ENCODE data around the gene TTC1.

Gene TTC1

GRCh38 chr5:160008877-160009590 is at the start of gene TTC1:
TTC1 (plus strand) TSS chr5:160009139; CDS start chr5:160010529, 1,390 bp downstream.
- TF ChIP-seq ESRRG (CRISPR knock-in tag; IDR thresholded peaks at IDR 0.05) (no peak), SNAI2 (CRISPR knock-in tag; IDR thresholded peaks at IDR 0.05) (peak; percentile 53; the same call in 1 of the 2 replicates), TOX (CRISPR knock-in tag; IDR thresholded peaks at IDR 0.05; ENCODE audit: borderline replicate concordance) (no peak)
- ATAC-seq = peak; percentile 98

- TF ChIP-seq TOX (CRISPR knock-in tag; IDR thresholded peaks at IDR 0.05; ENCODE audit: borderline replicate concordance) (no peak), ESRRG (CRISPR knock-in tag; IDR thresholded peaks at IDR 0.05) (no peak), OSR1 (CRISPR knock-in tag; IDR thresholded peaks at IDR 0.05) (no peak), ZC3H10 (CRISPR knock-in tag; IDR thresholded peaks at IDR 0.05) (no peak), BACH2 (CRISPR knock-in tag; IDR thresholded peaks at IDR 0.05; ENCODE audit: borderline replicate concordance) (no peak), ZNF565 (CRISPR knock-in tag; conservative IDR thresholded peaks at IDR 0.05; ENCODE audit: low read depth) (no peak), ZNF70 (CRISPR knock-in tag; IDR thresholded peaks at IDR 0.05) (no peak), CREB5 (CRISPR knock-in tag; IDR thresholded peaks at IDR 0.05; ENCODE audit: low read depth) (no peak), CSDC2 (CRISPR knock-in tag; IDR thresholded peaks at IDR 0.05) (no peak), PATZ1 (CRISPR knock-in tag; IDR thresholded peaks at IDR 0.05; ENCODE audit: borderline replicate concordance) (no peak), CSRNP3 (CRISPR knock-in tag; IDR thresholded peaks at IDR 0.05) (no peak)
- ATAC-seq = no peak
Observed at GRCh38 chr5:159961176-159962160, 47.5 kb upstream of the TTC1 start.

GRCh38 chr5:159962214-159962613 is 46.7 kb upstream of the TTC1 start:
- no peak for ATAC-seq

More at GRCh38 chr5:159962214-159962613, 46.7 kb upstream of the TTC1 start:
- TF ChIP-seq SNAI2 (CRISPR knock-in tag; IDR thresholded peaks at IDR 0.05) = no peak
- no peak for TF ChIP-seq PATZ1 (CRISPR knock-in tag; IDR thresholded peaks at IDR 0.05; ENCODE audit: borderline replicate concordance)
- TF ChIP-seq TOX (CRISPR knock-in tag; IDR thresholded peaks at IDR 0.05; ENCODE audit: borderline replicate concordance) = no peak
- TF ChIP-seq ZNF70 (CRISPR knock-in tag; IDR thresholded peaks at IDR 0.05) = no peak
- TF ChIP-seq ZC3H10 (CRISPR knock-in tag; IDR thresholded peaks at IDR 0.05) = no peak
- TF ChIP-seq PPARA (CRISPR knock-in tag; IDR thresholded peaks at IDR 0.05; ENCODE audit: borderline replicate concordance) = no peak
- no peak for TF ChIP-seq ZNF8 (CRISPR knock-in tag; IDR thresholded peaks at IDR 0.05)
- TF ChIP-seq TCF4 (CRISPR knock-in tag; IDR thresholded peaks at IDR 0.05; ENCODE audit: borderline replicate concordance) = no peak
- TF ChIP-seq ISL1 (CRISPR knock-in tag; IDR thresholded peaks at IDR 0.05) = no peak
- TF ChIP-seq TSHZ2 (CRISPR knock-in tag; IDR thresholded peaks at IDR 0.05) = no peak
- TF ChIP-seq ZNF565 (CRISPR knock-in tag; conservative IDR thresholded peaks at IDR 0.05; ENCODE audit: low read depth) = no peak
